Ureter (tissue), 1 donor: ENCODE measurements around the gene ADAM12. TPM values are rescaled to one million over a fixed set of nuclear protein-coding genes. Genes with fewer than 3 reads are reported as not detected.
A peak's percentile ranks its signal among the peaks of the same experiment; 100 is the strongest.

Source experiments
- DNase-seq: peaks from one replicate; pipeline ENCODE4 v3.0.0-alpha.2; 2020; ENCODE audit warnings: low spot score
- total RNA-seq: library from RNA; stranded (reverse); gene quantifications from one replicate; pipeline ENCODE4 v1.2.4, GENCODE V29; 2023
- donor health status: DM: yes; HTN: yes; CAD: no.

The ADAM12 gene
- total RNA-seq, 1 donor from 2014 or later, result 12.3 TPM

DNA sequence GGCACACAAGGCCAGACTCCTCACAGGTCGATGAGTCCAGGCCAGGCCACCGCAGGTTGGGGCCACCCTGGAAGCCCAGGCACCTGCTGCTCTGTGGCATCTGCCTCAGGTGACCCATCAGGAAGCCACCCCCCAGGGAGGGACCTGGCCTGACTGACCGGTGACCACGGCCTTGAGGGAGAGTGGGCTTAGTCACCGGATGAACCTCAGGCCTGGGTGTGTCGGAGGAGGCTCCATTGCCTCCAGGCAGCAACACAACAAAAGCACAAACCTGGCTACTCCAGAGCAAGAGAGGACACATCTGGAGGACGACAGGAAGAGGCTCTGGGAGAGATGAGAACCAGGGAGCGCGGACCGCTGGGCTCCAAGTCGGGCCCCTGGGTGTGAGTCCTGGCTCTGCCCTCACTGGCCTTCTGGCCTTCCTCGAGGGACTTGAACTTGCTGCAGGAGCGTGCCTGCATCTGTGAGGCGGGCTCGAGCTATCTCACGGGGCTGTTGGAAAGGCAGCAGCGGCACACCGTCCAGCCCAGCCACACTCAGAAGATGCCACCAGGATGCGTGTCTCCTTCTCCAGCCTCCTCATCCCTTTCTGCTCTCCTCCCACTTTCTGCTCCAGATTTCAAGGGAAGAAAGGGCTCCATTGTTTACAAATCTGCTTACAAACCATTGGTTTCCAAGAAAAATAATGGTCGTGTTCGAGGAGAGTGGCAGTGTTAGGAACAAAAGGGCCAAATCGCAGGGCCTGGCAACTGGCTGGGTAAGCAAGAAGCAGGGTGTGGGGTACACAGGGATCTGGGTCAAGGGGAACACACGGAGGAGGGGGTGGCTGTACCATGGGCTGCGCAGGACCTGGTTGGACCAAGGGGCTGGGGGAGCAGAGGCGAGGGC, 152.9 kb downstream of the ADAM12 start:
- DNase-seq, result peak; percentile 34

DNA sequence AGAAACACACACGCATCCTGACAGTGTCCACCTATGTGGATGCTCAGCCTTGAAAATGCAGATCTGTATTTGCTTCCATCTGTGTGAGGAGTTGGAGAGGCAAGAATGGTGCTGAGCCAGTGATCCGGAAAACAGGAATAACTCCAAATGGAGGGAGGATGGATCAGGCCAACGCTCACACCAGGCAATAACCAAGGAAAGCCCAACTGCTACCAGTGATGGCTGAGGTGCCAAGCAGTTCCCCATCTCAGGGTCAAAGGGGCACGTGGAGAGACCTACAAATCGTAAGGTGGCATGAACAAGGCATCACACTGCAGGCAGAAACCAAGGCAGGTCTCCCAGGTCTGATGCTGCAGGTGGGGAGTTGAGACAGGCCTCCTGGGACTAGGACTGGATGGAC, 153.6 kb downstream of the ADAM12 start:
- DNase-seq, result no peak

DNA sequence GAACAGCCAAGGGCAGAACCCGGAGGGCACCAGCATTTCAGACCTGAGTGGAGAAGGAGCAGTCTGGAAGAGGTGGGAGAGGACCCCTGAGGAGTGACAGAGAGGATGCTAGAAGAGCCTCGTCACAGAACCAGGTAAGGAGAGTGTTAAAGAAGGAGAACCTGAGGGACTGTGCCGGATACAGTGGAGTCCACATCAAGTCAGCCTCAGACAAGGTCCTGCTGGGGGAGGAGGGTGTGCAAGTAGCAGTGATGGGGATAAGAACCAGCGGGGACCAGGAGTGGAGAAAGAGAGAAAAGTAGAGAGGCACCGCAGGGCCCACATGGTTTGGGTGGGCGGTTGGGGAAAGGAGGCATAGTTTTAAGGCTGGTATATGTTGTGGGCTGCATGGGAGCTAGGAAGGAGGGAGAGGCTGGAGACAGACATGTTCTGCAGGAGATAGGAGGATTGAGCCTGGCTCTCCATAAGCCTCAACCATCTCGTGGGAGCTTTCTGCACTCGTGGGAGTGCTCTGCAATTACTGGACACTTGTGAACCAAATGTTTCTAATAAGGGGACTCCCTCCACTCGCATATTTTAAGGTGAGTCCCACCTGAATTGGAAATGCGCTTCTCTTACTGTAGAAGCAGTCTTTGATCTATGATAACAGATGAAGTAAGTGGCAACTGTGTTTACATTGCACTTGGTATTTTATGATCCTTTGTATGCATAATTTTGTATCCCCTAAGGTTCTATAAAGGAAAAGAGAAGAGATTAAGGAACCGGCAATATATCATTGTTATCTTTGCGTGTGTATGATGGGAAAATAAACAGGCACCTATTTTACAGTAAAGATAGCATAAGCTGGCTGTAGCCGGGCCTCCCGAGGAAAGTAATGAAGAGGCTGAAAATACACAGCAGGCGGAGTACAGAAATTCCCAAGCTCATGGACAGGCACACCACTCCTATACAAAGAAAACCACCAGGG, 154.8 kb downstream of the ADAM12 start:
- peak; percentile 22 for DNase-seq

GRCh38 chr10:126230587-126230986, 157.7 kb downstream of the ADAM12 start:
- no peak for DNase-seq

DNA sequence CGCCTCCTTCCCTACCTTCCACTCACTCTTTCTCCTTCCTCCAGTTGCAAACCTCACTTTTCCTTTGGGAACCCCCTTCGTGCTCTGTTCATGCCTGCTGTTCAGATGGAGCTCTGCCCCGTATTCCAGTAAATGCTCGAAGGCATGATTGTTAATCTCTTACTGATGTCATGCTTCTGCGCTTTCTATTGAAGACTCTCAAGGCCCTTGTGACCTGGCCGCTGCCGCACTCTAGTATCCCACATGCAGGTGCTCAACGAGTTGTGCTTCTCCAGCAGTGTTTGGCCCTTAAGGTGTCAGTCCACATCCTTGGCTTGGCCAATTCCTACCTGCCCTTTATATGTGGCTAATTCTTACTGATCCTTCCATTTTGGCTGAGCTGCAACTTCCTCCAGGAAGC, 158.6 kb downstream of the ADAM12 start:
- DNase-seq, result no peak

- no peak for DNase-seq
These were observed 160.5 kb downstream of the ADAM12 start for GRCh38 chr10:126227762-126228134.

DNA sequence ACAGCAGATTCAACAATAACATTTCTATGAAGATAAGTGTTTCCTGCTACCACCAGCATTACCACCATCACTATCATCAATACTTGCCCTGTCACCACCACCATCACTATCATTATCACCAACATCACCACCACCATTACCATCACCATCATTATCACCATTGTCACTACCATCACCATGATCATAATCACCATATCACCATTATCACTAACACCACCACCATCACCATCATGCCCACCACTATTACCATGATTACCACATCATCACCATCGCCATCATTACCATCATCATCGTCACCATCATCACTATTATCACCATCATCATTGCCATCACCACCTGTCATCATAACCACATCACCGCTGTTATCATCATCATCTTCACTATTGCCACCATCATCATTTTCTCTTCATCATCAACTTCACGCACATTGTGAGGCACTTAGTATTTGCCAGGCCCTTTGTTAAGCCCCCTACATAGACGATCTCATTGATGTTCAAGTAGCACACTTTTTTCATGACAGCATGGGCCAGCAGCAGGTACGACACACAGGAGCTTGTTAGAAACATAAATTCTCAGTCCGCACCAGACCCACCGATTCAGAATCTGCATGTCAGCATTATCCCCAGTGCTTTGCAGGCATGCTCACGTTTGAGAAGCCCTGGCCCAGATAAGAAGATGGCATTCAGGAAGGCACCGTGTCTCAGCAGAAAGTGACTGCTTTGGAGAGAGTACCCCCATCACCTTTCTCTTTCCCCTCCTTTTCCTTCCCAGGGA, 161.1 kb downstream of the ADAM12 start:
- no peak for DNase-seq

GRCh38 chr10:126226205-126226604, 162.1 kb downstream of the ADAM12 start:
- DNase-seq, result no peak

DNA sequence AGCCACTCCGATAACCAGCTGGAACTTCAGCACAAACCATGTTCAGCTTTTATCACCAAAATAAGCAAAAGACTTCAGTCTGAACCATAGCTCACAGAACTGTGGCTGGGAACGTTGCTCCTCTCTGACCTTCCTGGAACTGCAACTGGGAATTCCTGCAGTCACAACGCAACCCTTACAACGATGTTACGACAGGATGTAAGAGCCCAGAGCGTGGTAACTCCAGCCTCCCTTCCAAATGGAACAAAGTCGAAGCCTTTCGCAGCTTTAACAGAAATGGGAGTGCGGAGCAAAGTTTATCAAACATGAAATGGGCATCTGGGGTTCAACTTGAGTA, 162.6 kb downstream of the ADAM12 start:
- DNase-seq, result no peak

GRCh38 chr10:126224967-126225671, 163.2 kb downstream of the ADAM12 start:
- DNase-seq, result no peak

DNA sequence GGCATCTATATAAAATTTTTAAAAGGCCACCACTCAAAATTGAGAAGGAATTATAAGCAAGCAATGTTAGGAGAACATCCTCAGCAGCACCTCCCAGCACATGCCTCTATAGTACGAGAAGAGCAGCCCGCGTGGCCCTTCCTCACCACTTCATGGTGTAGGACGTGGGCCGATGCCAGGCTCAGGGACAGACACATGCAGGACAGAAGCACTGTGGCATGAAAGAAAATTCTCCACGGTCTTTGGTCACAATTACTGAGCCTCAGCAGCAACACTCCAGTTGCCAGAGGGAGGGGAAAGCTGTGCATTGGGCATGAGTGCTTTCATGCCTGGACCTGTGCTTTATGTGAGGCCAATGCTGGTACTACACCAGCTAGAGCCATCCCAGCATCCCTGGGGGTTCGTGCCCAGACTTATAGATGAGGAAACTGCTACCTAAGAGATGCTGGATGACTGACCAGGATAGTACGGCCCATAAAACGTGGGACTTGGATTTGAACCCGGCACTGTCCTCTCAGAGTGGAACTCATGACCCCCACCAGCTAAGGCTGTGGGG, 164.7 kb downstream of the ADAM12 start:
- no peak for DNase-seq

- DNase-seq, result no peak
These were observed 165.4 kb downstream of the ADAM12 start for GRCh38 chr10:126222736-126223511.

GRCh38 chr10:126221874-126222273, 166.4 kb downstream of the ADAM12 start:
- DNase-seq, result no peak

GRCh38 chr10:126218778-126219649, 169.3 kb downstream of the ADAM12 start:
- DNase-seq, result no peak

DNA sequence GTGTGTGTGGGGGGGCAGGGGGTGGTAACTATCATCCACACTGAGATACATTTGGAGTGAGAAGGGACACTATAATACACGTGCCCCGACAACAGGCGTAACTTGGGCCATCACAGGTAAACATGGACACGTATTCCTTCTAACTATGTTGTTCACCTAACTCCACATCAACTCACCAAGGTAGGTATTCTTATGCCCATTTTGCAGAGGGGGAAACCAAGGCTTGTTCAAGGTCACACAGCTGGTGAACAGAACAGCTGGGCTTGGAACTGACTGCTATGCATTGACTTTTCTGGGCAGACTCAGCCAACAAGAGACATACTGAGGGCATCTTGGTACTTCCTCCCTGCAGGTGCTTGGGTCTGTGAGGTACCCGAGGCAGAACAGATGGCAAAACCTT, 170.1 kb downstream of the ADAM12 start:
- DNase-seq, result no peak

- DNase-seq, result no peak
These were observed 171.7 kb downstream of the ADAM12 start for GRCh38 chr10:126216632-126216961.

DNA sequence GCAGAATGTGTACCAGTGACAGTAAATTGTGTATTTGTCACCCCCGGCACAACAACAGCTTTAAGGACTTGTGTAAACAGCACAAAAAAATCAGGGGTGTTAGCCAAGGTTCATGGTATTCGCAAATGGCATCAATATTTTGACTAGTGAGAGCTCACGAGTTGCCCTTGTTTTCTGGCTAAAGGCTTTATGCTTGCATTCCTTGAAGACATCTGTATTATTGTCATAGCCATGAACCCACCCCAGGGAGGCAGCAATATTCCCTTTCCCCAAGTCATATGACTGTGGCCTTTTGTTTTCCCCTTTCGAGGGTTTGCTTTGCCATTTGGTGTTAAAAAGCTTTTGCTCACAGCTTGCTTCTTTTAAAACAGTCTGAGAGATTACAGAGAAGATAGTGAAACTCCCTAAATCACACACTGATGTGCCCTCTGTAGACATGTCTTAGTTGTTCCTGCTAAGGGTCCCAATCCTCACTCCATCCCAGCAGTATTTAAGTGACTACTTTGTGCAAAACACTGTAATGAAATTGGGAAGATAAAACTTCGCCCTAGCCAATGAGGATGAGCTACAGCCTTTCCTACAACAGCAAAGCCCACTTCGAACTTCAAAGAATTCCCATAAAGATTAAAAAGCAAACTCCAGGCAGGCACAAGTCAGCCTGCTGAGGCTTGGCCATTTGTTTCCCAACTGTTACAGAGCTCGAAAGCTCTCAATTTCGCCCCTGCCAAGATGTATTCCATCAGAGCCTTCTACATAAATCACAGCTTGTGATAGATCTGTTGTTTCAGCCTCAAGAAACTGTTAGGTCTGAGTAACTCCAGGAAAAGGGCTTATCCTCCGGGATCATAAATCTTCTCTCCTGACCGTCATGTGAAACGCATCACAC, 172.3 kb downstream of the ADAM12 start:
- no peak for DNase-seq

- DNase-seq, result no peak
These were observed 173.6 kb downstream of the ADAM12 start for GRCh38 chr10:126214679-126215078.
